Lower leg skin (tissue), 3 donors: ENCODE measurements around the gene CFAP97D1.

Experiments
- CTCF ChIP-seq, 3 donors: fragments of 450-650 bp; IDR thresholded peaks; one replicate each; pipeline ENCODE4 v1.5.1; 2016; ENCODE audit warnings: antibody characterized with exemption in 3 of 3, mild to moderate bottlenecking in 3 of 3, moderate library complexity in 2 of 3
- POLR2A ChIP-seq, 2 donors: fragments of 450-650 bp; IDR thresholded peaks; one replicate each; pipeline ENCODE4 v1.6.1; 2016 to 2017; ENCODE audit warnings: antibody characterized with exemption in 2 of 2, mild to moderate bottlenecking in 1 of 2, moderate library complexity in 1 of 2

- TF ChIP-seq CTCF (IDR thresholded peaks at IDR 0.05) (no peak), POLR2A (IDR thresholded peaks at IDR 0.05) (no peak)
Measured at GRCh38 chr17:43733956-43734355, 46.3 kb upstream of the CFAP97D1 start.
